Occipital lobe (tissue), 2 donors: Measurements from ENCODE around the gene ADCY9. TPM values are rescaled to one million over a fixed set of nuclear protein-coding genes. Genes with fewer than 3 reads are reported as not detected.
"Not testable (repeated sequence)": the region's sequence is repeated elsewhere in the genome, so short reads cannot be mapped to it uniquely, and the experiment has no call there.

Experiments used
- DNase-seq: peaks from one replicate; lab custom pipeline; 2025; lab: John Stamatoyannopoulos, UW
- total RNA-seq: library from RNA; depleted of rRNA; stranded (reverse); fragments of >200 nt; gene quantifications from one replicate; pipeline ENCODE4 v1.2.3, GENCODE V29; 2014

Gene ADCY9
- total RNA-seq, 1 donor from 2014 or later, result 9.5 TPM

DNA sequence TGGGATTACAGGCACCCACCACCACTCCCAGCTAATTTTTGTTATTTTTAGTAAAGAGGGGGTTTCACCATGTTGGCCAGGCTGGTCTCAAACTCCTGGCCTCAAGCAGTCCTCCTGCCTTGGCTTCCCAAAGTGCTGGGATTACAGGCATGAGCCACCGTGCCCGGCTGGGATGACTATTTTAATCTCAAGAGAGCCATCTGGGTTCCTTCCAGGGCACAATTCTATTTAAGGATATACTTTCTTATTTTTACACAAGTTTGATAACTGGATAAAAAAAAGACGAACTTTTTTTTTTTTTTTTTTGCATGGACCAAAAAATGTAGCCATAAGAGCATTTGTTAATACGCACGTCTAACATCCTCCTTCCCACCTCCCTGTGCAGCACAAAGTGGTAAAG is 164.9 kb downstream of the ADCY9 start:
- DNase-seq, result not testable (repeated sequence)

DNA sequence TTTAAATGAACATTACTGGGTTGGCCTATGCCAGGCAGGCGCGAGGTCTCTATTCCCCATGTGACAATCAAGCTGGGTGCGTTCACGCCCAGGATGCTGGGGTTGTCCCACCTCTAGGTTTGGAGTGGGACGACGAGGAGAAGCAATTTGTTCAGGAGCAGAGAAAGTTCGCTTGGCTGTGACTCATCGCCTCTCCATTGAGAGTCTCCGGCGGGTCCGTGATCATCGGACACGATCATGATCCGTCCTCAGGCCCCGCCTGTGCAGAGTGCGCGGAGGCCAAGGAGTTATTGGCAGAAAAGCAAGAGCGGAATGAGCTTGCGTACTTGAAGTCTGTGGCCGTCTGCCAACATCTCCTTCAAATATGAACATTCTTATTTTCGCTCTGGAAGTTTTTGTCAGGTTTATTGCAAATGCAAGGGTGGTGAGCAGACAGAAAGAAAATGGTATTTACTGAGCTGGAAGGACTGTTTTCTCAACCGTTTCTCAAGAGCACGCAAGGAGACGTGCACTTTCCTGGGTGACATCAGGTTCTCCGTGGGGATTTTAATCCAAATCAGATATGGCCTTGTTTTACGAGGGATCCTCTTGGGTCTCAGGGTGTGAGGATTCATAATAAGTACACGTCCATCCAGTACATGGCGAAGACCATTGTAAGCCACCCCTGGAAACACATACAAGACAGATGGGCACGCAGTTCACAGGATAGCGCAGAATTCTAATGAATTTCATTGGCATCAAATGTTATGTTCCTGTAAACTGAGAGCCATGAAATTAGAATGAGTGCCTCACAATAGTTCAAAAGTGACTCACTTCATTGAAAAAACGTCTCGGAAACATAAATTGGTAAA is 165.7 kb downstream of the ADCY9 start:
- no peak for DNase-seq

DNA sequence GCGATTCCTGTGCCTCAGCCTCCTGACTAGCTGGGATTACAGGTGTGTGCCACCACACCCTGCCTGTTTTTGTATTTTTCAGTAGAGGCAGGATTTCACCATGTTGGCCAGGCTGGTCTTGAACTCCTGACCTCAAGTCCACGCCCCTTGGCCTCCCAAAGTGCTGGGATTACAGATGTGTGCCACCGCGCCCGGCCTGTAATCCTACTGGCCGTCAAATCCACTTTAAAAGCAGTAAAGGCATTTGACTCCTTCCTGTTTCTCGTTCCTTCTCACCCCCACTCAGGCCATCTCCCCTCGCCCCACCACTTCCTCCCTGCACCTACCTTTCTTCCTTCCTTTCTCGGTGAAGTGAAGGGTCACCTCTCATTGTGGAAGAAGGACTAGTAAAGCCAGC is 166.3 kb downstream of the ADCY9 start:
- DNase-seq, result no peak

DNA sequence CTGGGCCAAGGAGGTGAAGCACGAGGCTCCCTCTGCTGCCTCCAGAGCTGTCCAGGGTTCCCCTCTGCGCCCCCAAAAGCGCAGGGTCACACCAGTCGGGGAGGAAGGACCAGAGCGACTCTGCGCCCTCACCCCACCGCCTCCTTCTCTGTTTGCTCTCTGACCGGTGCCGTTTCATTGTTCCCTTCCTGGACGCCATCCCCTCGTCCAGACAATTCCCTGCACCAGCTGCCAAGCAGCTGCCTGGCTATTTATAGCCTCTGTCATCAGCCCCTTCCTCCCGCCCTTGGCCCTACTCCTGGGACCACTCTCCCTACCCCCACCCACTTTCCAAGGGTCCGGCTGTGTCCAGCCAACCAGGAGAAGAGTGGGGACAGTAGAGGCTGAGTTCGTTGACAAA is 167.0 kb downstream of the ADCY9 start:
- DNase-seq, result no peak

DNA sequence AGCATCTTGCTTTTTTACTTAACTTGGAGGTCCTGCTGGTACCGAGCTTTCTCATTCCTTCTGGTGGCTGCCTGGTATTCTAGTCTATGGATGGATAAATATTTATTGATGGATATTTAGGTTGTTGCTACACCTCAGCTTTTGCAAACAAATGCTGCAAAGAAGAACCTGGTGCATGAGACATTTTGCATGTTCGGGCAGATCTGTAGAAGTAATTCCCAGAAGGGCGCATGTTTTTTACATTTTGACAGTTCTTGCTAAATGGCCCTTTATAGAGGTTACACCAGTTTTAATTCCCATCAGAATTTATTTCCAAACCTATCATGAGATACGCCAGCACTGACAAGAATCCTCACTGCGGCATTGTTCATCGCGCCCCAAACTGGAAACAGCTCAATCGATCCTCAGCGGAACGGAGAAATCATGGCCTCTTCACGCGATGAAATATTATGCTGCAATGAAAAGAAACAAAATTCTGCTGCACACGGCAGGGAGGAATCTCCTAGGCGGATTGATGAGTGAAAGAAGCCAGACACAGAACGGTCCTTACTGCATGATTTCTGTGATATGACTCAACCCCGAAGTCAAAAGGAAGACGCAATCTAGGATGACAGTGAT is 167.8 kb downstream of the ADCY9 start:
- DNase-seq, result no peak

DNA sequence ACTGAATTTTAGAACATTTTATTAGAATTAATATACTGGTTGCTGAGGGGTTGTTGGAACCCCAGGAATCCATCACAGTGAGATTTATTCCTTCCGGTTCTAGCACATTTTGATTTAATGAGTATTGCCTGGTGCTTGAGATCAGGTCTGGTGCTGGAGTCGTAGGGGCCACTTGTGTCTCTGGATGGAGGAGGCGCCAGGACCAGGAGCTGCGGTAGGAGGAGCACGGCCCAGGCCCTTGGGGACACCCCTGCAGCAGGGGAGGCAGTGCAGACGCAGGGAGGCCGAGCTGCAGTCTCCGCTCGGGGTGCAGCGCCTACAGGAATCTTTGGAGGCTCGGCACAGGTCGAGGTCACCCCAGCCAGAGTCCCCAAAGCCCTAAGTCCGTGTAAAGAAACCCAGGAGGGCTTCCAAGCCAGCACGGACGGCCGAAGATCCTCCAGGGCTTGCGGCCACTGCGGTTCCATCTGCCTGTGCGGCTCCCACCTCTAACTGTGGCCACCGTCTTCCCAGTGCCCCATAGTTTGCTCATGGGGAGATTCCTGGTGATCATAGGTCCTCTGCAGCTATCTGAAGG is 169.6 kb downstream of the ADCY9 start:
- no peak for DNase-seq

DNA sequence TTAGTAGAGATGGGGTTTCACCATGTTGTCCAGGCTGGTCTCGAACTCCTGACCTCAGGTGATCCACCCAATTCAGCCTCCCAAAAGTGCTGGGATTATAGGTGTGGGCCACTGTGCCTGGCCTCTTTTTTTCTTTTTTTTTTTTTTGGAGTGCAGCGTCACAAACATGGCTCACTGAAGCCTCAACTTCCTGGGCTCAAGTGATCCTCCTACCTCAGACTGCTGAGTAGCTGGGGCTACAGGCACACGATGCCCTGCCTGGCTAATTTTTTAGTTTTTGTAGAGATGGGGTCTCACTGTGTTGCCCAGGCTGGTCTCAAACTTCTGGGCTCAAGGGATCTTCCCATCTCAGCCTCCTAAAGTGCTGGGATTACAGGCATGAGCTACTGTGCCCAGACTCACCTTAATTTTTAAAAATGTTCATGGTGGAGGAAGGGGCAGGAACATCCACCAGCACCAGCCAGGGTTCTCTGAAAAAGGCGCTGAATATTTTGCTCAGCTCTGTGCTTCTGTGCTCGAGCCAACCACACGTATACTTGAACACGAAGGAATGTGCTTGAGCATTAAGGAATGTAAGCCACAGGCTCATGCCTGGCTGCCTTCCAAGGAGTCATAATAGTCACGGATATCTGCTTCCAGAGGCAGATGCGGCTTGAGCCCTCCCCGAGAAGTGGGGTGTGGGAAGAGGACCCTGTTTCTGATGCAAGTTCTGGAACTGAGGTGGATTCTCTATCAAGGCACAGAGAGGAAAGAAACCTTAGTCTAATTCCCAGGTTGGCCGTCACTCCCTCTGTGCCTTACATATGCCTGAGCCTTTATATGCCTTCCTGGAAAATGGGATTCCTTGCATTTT is 170.3 kb downstream of the ADCY9 start:
- DNase-seq, result no peak

DNA sequence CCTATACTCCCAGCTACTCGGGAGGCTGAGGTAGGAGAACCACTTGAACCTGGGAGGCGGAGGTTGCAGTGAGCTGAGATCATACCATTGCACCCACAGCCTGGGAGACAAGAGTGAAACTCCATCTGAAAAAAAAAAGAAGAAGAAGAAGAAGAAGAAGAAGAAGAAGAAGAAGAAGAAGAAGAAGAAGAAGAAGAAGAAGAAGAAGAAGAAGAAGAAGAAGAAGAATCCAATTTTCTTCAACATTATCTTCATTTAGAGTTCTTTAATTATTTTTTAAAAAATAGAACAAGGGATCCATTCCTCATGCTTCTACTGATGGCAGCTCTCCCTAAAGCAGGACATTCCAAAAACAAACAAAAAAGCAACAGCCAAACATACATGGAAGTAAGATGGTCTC is 171.8 kb downstream of the ADCY9 start:
- DNase-seq, result not testable (repeated sequence)

DNA sequence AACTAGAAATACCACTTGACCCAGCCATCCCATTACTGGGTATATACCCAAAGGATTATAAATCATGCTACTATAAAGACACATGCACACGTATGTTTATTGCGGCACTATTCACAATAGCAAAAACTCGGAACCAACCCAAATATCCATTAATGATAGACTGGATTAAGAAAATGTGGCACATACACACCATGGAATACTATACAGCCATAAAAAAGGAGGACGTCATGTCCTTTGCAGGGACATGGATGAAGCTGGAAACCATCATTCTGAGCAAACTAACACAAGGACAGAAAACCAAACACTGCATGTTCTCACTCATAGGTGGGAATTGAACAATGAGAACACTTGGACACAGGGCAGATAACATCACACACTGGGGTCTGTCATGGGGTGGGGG is 174.1 kb downstream of the ADCY9 start:
- DNase-seq, result not testable (repeated sequence)

DNA sequence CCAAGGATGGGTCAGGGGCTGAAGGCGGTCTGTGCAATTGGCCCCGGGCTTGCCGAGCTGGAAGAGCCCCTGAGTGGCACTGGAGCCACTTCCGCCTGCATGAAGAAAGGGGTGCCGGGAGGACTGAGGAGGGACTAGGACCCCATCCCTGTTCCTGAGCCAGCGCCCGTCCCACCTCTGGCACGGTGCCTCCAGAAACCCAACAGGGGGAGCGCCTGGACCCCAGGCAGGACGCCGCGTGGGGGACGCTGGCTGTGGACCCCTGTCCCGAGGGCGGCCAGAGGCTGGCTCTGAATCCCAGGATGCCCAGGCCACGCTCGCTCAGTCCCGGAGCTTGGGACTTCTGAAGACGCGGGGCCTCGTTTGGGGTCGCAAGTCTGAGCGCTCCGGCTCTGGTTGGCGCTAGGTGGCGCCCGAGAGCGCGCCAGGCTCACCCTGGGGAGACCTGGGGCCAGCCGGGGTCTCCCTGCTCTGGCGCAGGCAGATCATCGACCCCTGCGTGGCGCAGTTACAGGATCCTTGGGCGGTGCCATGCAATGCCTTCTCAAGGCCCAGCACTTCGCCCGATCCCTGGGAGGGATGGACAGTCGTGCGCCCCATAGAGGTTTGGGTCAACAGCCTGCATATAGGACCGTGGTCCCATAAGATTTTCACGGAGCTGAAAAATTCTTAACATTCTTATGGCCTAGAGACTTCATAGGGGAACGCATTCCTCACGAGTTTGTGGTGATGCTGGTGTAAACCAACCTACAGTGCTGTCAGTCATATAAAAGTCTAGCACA is 177.2 kb downstream of the ADCY9 start:
- DNase-seq, result no peak

DNA sequence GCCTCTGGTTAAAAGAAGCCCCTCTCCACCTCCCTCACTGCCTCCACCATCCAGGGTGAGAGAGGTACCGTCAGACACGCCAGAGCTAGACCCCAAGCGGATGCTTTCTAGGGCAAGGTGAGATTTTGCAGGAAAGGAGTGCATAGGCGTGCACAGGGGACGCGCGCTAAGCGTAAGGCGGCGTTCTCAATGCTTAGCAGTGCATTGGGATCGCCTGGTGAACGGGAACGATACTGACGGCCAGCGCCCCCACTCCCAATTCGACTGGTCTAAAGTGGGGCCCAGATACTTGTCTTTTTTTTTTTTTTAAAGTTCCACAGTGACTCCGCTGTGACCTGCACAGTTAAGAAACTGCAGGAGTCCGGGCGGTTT is 177.8 kb downstream of the ADCY9 start:
- DNase-seq, result no peak

DNA sequence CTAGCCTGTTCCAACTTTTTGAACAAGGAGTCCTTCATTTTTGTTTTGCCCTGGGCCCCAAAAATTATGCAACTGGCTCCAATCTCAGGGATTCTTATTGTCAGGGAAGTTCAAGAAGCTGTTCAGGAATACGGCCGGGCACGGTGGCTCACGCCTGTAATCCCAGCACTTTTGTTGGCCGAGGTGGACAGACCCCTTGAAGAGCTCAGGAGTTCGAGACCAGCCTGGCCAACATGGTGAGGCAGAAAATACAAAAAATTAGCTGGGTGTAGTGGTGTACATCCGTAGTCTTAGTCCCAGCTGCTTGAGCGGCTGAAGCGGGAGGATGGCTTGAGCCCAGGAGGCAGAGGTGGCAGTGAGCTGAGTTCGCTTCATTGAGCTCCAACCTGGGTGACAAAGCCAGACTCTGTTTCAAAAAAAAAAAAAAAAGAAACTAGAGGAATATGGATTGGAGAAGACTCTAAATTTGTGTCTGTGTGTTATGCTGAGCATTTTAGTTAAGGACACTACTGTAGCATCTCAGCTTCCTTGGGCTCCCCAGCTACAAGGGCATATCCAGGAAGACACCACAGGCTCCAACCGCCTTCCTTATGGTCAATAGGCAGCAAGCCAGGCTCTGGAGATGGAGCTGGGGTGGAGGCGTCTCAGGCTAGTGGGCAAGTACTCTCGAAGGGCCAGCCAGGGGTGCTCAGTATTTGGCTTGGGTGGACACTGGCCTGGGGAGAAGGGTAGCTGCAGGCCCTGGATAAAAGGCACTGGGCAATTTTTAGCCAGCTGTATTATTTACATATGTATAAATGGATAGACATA is 179.0 kb downstream of the ADCY9 start:
- DNase-seq, result no peak

DNA sequence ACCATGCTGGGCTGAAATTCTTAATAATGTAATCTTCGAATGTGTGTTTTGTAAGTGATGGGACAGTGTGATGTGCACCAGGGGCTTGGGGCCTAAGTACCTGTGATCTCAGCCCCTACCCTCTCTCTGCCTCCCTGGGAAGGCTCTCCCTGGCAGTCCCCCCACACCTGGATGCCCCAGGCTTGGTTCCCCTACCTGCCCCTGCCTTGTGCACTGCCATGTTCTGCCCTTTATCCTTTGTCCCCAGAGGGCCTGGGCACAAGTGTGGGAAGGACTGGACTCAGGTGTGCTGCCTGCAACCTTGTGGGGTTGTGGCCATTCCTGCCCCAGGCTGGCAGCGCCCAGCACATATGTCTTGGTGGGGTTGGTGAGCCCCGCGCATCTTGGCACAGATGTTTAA is 180.3 kb downstream of the ADCY9 start:
- no peak for DNase-seq

DNA sequence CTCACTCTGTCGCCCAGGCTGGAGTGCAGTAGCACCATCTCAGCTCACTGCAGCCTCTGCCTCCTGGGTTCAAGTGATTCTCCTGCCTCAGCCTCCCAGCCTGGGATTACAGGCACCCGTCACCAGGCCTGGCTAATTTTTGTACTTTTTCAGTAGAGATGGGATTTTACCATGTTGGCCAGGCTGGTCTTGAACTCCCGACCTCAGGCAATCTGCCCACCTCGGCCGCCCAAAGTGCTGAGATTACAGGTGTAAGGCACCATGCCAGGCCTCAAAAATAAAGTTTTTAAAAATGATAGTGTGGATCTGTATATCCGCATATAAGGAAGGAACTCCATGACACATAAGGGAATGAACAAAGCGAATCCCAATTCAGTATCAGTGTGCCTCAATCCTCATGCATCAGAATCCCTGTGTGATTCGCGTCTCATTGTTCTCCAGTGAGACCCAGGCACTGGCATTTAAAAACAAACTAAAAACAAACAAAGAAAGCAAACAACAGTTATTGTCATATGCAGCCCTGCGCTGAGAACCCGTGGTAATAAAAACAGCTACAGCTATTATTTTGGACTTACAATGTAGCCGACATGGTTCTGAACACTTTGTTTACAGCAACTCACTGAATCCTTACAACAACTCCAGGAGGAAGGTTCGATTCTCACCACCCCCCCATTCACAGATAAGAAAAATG is 181.6 kb downstream of the ADCY9 start:
- no peak for DNase-seq

DNA sequence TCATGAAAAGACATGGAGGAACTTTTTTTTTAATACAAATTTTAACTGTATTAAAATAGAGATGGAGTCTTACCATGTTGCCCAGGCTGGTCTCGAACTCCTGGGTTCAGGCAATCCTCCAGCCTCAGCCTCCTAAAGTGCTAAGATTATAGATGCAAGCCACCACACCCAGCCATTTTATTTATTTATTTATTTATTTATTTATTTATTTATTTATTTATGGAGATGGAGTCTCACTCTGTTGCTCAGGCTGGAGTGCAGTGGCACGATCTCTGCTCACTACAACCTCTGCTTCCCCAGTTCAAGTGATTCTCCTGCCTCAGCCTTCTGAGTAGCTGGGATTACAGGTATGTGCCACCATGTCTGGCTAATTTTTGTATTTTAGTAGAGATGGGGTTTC is 189.1 kb downstream of the ADCY9 start:
- DNase-seq, result not testable (repeated sequence)

DNA sequence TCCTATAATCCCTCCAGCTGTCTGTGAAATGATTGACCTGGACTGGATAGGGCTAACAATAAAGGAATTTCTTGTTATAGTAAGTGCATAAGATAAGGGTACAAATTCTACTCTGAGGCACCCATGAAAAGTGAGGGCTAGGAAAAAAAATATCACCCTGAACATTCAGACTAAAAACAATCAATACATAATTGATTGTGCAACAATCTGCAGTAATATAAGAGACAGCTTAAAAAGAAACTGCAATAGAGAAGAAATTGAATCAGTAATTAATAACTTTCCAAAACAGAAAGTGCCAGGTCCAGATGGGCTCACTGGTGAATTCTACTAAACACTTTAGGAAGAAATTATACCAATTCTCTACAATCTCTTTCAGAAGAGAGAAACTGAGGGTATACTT is 191.5 kb downstream of the ADCY9 start:
- DNase-seq, result no peak

DNA sequence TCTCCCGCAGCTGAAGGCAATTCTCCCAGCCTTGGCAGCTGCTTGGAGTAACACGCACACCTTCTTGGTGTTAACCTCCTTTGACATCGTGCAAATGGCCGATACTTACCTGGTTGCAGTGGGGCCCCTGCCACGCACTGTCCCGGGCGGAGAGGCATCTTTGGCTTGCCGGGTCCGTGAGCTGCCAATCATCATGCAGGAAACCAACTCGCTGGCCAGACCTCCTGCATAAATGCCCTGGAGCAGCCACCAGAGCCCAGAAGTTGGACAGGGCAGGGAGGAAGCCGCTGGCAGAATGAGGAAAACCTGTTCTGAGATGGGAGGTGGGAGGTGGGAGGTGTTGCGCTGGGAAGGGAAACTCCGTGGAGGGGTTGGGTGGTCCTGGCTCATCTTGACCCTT is 194.0 kb downstream of the ADCY9 start:
- DNase-seq, result no peak

DNA sequence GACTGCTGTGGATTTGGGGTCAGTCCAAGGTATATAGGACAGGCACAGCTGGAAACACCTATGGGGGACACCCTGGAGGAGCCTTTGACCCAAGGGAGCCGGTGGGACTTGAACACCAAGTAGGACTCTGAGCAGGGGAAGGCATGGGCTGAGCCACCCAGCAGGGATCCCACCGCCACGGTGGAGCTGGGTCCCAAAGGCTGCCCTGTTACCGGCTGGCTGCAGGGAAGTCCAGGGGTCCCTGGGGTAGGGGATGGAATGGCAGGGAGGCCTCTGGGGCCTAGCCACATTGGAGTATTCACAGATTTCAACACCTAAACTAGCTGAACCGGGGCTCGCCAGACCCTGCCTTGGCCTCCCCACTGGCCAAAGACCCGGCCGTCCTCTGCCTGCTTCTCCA is 196.0 kb downstream of the ADCY9 start:
- DNase-seq, result no peak

DNA sequence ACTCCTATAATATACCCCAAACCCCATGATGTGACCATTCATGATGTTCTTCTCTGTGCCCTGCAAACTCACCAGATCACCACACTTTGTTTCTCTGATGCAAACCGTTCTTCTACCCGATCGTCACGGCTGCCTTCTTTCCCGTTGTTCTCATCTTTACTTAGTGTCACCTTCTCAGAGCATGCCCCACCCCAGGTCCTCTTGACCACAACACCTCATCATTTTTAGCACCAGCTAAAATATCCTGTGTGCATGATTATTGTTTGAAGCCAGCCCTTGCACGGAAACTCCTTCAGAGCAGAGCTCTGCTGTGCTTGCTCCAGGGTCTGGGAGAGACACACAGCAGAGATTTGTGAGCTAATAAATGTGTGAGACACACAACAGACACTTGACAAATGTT is 196.8 kb downstream of the ADCY9 start:
- DNase-seq, result no peak
